ENCODE measurements around the gene ASIC2.

GRCh38 chr17:33205552-33205951 lies 87.5 kb downstream of the ASIC2 start:
- TF ChIP-seq CC2D1A (IDR thresholded peaks at IDR 0.05) = no peak
- TF ChIP-seq ZBTB12 (CRISPR knock-in tag; IDR thresholded peaks at IDR 0.05) = no peak
- TF ChIP-seq, protein P1, sequence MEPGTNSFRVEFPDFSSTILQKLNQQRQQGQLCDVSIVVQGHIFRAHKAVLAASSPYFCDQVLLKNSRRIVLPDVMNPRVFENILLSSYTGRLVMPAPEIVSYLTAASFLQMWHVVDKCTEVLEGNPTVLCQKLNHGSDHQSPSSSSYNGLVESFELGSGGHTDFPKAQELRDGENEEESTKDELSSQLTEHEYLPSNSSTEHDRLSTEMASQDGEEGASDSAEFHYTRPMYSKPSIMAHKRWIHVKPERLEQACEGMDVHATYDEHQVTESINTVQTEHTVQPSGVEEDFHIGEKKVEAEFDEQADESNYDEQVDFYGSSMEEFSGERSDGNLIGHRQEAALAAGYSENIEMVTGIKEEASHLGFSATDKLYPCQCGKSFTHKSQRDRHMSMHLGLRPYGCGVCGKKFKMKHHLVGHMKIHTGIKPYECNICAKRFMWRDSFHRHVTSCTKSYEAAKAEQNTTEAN (CRISPR knock-in tag; IDR thresholded peaks at IDR 0.05) = no peak
